SK-N-SH (cell line): ENCODE results near the gene FOXK1.

Source experiments
- GABPA ChIP-seq: IDR thresholded peaks from 2 replicates; pipeline ENCODE4 v1.4.0; 2012; ENCODE audit warnings: low read depth, mild to moderate bottlenecking
- MEF2A ChIP-seq: IDR thresholded peaks from 2 replicates; pipeline ENCODE4 v1.4.0; 2012; ENCODE audit warnings: low read depth, borderline replicate concordance
- RXRA ChIP-seq: IDR thresholded peaks from 2 replicates; pipeline ENCODE4 v1.4.0; 2012; ENCODE audit warnings: low read depth, mild to moderate bottlenecking, borderline replicate concordance
- USF1 ChIP-seq: IDR thresholded peaks from 2 replicates; pipeline ENCODE4 v1.4.0; 2012; ENCODE audit warnings: low read depth, borderline replicate concordance

DNA sequence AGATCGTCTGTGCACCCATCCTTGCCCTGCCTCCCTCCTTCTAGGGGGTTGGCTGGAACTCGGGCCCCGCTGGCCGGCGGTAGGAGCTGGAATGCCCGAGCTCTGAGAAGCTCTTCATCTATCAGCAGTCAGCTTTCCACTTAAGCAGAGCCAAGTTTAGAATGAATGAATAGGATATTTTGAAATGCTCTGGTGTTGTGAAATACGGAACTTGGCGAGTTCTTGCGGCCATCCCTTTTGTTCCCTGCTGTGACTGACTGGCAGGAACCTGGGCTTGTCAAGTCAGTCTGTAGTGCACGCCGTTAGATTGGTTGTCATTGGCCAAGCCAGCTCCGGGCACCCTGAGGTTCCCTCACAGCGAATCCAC, 33.3 kb downstream of the FOXK1 start:
- TF ChIP-seq MEF2A (no peak), RXRA (no peak), USF1 (no peak), GABPA (no peak)
